Measurements from ENCODE around the gene LRFN2.

- no peak for TF ChIP-seq POLR2A (IDR thresholded peaks at IDR 0.05)
- TF ChIP-seq CTCF (IDR thresholded peaks at IDR 0.05), result no peak
- TF ChIP-seq POLR2AphosphoS5 (IDR thresholded peaks at IDR 0.05; ENCODE audit: insufficient read depth in 1 of 2, low read depth in 1 of 2), result no peak
Observed at GRCh38 chr6:40599555-40599954, 12.4 kb upstream of the LRFN2 start.
